Fibroblast of mammary gland (primary cell): ENCODE results near the gene EPC1.

Experiments
- DNase-seq: peaks from one replicate; pipeline ENCODE4 v3.0.0-alpha.2; 2010; ENCODE audit warnings: low read depth
- H3K4me3 ChIP-seq: 2 replicates; pipeline ENCODE4 v1.5.1; 2011; ENCODE audit warnings: low read depth, mild to moderate bottlenecking, low read length, moderate library complexity; ENCODE audit not compliant: control insufficient read depth
- CTCF ChIP-seq: conservative IDR thresholded peaks from 2 replicates; pipeline ENCODE4 v1.5.1; 2011; ENCODE audit warnings: low read depth, low read length, inconsistent platforms; ENCODE audit not compliant: control insufficient read depth, insufficient read depth

EPC1 gene

DNA sequence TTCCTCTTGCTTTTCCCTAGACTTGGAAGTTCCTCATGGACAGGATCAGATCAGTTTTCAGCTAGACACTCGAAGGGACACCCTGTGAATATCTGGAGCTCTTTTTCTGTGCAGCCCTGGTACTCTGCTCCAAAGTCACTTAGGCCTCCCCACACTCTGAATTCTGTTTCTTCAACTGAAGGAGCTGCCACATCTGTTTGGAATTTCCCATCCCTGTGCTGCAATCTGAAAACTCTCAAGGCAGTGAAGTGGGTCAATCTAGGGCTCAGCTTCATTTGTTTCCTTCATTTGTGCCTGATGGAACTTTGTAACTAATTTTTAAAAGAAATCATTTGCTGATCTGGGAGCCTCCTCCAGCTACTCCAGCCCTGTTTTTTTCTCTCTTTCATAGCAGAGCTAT is 9.6 kb downstream of the EPC1 start:
- TF ChIP-seq CTCF = no peak
- DNase-seq = no peak

DNA sequence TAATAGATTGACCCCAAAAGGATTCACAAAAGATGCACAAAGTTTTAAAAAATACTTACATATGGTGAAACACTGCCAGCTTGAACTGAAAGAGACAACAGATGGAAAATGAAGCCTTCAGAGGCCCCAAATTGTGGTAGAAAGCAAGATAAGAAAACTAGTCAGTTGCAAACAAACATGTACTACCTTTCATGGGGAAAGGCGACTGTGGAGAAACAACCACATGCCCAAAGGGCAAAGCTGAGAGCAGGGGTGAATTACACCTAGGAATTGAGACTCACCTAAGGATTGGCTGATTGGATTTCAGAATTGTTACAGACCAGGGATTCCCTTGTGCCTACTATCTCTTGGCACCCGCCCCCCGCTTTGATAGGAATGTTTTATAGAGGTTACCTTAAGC is 13.1 kb downstream of the EPC1 start:
- no peak for DNase-seq
- TF ChIP-seq CTCF = no peak
- no peak overlapping the region for H3K4me3 ChIP-seq

More for the DNA sequence above, 9.6 kb downstream of the EPC1 start:
- H3K4me3 ChIP-seq = no peak overlapping the region

GRCh38 chr10:32332299-32332750 is 14.6 kb downstream of the EPC1 start:
- peak; percentile 56 for DNase-seq
- no peak for TF ChIP-seq CTCF
- H3K4me3 ChIP-seq = no peak overlapping the region

DNA sequence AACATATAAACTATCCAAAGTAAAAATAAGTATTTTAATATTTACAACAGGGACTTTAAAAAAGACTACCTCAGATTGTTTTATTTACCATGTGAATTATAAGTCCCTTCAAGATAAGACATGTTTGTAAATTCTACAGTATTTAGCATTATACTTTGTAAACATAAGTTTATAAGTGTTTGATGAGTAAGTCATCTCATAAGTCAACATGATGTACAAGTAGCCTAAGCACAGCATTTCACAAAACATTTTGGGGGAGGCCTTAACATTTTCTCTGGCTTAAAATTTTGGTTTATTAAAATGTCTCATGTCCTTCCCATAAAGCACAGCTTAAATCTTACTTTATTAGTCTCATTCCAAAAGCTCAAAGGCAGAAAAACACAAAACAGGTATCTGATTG is 15.4 kb downstream of the EPC1 start:
- TF ChIP-seq CTCF = no peak
- no peak for DNase-seq
- H3K4me3 ChIP-seq = no peak overlapping the region

- no peak overlapping the region for H3K4me3 ChIP-seq
- DNase-seq = no peak
- TF ChIP-seq CTCF = no peak
Measured at GRCh38 chr10:32330214-32330613, 16.7 kb downstream of the EPC1 start.

GRCh38 chr10:32329061-32329460 is 17.9 kb downstream of the EPC1 start:
- TF ChIP-seq CTCF = no peak
- no peak overlapping the region for H3K4me3 ChIP-seq
- no peak for DNase-seq

DNA sequence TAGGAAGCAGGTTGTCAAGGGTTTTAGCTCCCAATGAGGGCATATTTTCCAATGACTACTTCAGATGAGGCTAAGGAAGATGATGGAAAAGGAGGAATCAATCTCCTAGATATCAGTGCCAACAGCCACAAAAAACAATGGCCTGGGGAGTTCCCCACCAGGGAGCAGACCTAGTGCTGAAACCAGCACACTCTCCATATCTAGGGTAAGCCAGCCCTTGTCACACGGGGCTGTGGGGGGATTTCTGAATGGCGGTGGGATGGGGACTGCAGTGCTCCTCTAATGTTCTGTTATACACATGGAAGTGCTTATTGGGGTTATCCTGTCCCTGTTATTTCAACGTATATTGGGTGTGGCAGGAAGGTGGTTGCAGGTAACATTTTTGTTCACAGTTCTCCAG is 18.5 kb downstream of the EPC1 start:
- TF ChIP-seq CTCF = no peak
- H3K4me3 ChIP-seq = no peak overlapping the region
- DNase-seq = no peak
